Islet of Langerhans (tissue), 1 donor: ENCODE results near the gene TJP3.

Source experiments
- FAIRE-seq: peaks from one replicate; lab custom pipeline; 2011; peaks lifted over from hg19 to GRCh38; lab: Jason Lieb, UNC

TJP3 gene

DNA sequence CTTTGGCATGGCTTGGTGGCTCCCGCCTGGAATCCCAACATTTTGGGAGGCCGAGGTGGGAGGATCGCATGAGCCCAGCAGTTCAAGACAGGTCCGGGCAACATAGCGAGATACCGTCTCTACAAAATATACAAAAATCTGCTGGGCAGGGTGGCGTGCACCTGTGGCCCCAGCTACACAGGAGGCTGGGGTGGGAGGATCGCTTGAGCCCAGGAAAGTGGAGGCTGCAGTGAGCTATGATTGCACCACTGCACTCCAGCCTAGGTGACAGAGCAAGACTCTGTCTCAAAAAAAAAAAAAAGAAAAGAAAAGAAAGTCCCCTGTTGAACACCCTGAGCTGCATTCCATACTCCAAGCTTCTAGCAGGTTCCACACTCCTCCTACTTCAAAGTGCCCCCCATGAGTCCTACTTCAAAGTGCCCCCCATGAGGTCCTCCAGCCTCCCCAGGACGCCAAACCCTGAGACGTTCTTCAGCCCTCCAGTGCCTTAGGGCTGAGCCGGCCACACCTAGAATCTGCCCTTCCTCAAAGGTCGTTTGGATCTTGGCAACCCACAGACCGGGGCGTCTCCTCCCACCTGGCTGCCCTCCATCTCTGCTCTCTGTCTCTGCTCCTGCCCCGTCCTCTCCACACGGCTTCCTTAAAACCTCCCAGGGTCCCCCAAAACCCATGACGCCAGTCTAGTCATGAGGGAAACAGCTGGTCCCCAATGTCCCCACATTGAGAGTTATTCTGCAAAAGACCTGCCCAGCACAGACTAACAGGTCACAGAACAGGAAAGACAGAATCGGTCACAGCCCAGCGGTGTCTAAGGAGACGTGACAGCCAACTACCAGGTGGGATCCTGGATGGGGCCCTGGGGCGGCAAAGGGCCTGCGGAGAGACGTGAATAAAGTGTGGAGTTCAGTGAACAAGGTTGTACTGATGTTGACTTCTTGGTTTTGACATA is 4.8 kb downstream of the TJP3 start:
- FAIRE-seq: no peak

DNA sequence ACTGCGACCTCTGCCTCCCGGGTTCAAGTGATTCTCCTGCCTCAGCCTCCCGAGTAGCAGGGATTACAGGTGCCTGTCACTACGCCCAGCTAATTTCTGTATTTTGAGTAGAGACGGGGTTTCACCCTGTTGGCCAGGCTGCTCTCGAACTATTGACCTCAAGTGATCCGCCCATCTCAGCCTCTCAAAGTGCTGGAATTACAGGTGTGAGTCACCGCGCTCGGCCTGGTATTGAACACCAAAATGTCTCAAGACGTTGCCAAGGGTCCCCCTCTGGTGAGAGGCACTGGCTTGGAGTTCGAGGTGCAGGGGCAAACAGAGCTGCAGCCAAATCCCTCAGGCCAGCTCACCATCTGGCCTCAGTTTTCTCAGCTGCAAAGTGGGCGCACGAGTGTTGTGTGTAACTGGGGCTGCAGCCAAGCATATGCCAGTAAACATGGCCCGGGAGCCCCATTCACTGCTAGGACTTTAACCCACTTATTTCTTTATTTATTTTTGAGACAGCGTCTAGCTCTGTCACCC is 8.0 kb downstream of the TJP3 start:
- FAIRE-seq: no peak

DNA sequence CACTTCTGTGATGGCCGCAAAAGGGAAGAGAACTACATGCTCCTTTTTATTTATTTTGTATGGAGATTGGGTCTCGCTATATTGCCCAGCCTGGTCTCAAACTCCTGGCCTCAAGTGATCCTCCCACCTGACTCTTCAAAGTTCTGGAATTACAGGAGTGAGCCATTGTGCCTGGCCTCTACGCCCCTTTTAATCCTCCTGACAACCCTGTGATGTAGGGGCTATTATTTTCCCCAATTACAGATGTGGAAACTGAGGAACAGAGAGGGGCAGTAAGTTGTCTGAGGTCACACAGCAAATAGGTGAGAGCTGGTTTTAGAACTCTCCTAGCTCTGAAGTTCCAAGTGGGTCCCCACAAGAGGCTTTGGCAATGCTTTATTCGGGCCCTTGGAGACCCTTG is 11.7 kb downstream of the TJP3 start:
- no peak for FAIRE-seq

DNA sequence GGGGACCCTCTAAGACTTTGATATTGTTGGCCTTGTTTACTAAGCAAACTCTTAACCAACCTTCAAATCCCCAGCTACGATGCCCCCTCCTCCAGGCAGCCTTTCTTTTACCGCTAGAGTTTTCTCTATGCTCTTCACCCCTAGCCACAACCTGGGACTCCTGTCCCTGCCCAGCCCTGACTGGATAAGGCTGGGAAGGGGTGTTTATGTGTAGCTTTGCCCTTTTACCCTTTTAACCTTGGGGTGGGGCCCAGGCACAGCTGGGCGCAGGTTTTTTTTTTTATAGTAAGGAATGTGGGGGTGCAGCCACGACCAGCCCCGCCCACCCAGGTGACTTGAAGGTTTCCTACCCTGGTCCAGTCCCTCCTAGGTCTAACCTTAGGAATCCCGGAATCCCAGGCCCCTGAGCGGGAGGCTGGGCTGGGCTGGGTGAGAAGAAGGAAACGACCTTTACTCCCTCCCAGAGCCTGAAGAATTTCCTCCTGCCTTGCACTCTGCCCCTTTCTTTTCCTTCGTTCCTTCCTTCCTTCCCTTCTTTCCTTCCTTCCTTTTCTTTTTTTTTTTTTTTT is 12.2 kb downstream of the TJP3 start:
- FAIRE-seq: no peak

DNA sequence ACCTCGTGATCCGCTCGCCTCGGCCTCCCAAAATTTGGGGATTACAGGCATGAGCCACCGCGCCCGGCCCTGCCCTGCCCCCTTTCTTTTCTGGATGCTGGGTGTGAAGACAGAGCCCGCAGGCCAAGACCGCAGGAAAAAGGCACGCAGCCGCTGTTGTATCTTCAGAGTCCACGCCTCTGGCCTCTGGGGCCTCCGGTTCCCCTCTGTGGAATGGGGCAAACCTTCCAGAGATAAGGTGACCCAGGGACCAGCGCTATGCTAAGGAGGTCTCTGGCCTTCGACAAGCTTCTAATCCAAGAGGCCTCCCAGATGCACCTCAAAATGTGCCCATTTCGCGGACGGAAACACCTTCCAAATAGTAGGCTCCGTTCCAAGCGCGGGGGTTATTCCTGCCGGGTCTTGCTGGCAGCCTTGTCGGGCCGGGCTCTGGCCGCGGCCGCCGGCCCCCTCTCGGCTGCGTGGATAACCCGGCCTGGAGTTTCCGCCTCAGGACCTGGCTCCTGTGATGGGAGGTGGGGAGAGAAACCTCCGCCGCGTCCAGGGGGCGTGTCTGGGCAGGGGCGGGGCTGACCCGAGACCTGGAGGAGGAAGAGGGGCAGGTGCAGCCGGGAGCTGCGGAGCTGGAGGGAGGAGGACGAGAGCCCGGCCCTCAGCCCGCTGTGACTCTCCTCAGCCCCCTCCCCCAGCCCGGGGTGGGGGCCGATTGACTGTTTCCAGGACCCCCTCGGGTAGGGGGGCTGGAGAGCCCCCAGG is 13.1 kb downstream of the TJP3 start:
- no peak for FAIRE-seq

DNA sequence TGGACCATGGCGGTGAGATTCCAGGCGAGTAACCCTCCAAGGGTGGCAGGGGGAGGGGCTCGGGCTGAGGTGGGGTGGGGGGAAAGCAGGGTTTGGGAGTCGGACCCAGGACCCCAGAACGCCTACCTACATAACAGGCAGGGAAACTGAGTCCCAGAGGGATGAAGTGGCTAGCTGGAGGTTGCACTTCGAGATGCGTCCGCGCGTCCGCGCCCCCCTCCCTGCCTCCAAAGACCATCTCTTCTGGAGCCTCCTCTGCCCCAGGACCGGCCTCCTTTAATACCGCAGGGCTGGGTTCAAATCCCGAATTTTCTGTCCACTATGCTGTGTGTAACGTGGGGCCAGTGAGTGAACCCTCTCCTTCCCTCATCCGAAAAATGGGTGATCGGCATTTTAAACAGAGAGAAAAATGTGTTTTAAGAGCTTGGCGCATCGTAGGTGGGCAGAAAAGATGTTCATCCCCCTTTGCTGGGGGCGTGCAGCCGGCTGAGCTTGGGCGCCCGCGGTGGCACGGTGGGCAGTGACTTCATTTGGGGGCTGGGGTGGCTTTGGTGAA is 13.8 kb downstream of the TJP3 start:
- no peak for FAIRE-seq

DNA sequence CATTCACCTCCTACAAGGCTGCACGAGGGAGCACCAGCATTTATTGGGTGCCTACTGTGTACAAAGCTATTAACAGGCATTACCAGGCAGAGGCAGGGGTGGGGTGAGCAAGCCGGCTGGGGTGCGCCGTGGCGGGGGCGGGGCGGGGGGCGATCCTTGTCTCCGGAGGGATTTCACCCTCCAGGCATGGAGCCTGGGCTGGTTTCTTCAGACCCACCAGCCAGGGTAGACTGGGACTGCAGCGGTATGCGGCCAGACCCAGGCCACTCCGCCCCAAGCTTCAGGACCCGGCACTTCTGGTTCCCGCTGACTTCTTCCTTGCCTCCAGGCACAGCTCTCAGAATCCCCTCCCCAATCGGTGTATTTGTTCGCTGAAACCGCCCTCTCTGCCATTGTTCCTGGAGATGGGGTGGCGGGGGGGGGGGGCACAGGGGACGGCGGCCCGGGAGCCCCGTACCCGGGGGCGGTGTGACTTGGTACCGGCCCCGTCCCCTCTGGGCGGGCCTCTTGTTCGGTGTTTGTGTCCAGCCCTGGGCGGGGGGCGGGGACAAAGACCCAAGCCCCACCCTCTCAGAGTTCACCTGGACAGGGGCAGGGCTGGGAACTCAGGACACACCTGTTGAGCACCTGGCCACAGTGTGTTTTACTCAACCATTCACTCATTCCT is 14.4 kb downstream of the TJP3 start:
- FAIRE-seq: no peak

DNA sequence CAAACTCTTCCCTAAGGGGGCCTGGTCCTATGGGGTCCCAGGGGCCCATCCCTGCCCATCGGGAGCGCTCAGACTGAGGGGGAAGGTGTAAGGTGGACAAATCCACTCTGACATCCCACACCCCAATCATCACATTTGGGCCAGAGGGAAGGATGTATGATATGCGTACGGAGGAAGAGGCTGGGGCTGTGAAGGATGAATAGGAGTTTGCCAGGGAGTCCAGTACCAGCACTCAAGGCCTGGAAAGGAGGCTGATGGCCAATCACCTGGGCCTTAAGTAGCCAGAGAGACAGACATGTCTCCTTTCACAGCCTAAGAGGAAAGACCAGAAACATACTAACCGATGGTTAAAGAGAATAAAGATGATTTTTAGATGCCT is 14.9 kb downstream of the TJP3 start:
- FAIRE-seq: no peak

DNA sequence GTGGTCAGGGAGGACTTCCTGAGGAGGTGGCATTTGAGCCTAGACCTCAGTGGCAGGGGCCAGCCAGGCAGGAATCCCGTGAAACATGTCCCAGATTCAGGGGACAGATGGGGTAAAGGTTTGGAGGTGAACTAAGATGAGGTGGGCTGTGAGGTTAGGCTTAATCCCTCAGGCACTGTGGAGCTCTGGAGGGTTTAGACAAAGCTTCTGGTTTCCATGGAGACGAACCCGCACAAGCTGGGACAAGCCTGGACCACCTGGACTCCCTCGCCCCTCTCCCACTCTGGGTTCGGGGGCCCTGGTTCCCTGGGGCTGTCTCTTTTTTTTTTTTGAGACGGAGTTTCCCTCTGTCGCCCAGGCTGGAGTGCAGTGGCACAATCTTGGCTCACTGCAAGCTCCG is 15.7 kb downstream of the TJP3 start:
- no peak for FAIRE-seq

DNA sequence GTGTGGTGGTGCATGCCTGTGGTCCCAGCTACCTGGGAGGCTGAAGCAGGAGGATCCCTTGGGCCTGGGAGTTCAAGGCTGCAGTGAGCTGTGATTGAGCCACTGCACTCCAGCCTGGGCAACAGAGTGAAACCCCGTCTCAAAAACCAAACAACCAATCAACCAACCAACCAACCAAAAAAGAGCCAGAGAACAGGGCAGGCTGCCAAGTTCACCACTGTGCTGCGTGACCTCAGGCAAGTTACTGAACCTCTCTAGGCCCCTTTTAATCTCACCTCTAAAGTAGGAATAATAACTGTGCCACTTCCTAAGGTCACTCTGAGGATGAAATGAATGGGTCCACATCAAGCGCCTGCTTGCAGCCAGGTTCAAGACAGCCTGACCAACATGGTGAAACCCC is 16.9 kb downstream of the TJP3 start:
- FAIRE-seq: no peak

DNA sequence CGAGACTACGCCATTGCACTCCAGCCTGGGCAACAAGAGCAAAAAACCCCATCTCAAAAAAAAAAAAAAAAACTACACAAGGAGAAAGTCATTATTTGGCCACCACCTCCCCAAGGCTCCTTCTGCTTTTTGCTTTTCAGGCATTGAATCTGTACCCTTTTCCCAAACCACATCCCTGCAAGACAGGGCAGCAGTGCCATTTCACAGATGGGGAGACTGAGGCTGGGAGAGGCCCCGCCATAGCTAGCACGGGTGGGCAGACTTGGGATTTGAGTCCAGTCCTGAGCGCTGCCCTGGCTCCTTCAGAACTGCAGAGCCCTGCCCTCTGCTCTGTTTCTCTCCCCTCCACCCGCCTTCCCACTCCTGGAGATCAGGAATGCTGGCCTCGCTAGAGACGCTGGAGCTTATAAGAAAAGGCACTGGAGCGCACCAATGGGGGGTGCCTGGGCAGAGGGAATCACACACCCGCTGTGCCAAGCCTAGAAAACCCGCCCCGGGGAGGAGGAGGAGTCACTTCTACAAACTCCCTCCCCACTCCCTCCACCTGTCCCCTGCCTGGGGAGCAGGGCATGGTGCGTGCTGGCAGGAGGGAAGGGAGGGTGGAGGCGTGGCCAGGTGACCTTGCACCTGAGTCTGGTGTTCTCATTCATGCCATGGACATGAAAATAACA is 17.6 kb downstream of the TJP3 start:
- FAIRE-seq: no peak

DNA sequence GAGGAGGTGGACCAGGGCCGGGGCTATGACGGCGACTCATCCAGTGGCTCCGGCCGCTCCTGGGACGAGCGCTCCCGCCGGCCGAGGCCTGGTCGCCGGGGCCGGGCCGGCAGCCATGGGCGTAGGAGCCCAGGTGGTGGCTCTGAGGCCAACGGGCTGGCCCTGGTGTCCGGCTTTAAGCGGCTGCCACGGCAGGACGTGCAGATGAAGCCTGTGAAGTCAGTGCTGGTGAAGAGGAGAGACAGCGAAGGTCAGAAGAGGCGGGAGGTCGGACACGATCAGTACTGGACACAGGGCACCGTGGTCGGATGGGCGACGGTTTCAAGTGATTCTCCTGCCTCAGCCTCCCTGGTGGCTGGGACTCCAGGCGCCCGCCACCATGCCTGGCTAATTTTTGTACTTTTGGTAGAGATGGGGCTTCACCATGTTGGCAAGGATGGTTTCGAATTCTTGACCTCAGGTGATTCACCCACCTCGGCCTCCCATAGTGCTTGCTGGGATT is 22.3 kb downstream of the TJP3 start:
- FAIRE-seq: no peak

DNA sequence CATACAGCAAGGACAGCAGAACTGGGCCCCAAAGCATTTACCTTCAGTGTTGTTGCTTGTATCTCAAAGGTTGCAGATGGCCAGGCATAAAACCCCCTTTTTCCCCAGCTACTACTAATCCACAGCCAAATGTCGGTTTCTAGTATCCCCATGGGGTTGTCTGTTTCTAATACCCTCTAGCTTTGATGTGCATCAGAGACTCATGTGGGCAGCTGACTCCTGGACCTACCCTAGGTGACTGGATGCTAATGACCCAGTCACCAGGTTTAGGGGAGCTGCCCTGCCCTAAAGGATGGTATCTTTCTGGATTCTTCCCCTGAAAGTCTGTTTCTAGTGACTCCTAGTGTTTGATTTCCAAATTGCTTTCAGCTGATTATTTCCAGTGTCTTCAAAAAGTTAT is 23.9 kb downstream of the TJP3 start:
- no peak for FAIRE-seq

DNA sequence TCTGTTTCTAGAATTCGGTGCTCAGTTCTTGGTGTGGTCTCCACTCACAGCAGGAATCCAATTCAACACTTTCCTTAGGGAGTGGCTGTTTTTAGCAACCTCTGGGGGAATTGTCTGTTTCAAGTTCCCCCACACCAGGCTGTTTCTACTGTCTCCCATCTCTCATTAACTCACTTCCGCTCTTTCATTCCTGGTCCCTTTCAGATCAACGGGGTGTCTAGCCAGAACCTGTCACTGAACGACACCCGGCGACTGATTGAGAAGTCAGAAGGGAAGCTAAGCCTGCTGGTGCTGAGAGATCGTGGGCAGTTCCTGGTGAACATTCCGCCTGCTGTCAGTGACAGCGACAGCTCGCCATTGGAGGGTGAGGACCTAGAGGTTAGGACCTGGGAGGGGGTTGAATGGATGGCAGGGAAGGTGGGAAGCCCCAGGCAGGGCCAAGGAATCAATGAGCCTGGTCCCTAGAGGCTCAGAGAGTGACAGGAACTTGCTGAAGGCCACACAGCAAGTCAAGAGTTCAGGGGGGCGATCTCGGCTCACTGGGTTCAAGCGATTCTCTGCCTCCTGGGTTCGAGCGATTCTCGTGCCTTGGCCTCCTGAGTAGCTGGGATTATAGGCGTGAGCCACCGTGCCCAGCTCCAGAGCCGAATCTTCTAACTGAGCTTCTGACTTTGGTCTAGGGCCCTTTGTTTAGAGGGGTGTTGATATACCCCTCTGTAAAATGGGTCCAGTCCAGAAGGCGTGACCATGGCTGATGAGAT is 25.5 kb downstream of the TJP3 start:
- FAIRE-seq: no peak

DNA sequence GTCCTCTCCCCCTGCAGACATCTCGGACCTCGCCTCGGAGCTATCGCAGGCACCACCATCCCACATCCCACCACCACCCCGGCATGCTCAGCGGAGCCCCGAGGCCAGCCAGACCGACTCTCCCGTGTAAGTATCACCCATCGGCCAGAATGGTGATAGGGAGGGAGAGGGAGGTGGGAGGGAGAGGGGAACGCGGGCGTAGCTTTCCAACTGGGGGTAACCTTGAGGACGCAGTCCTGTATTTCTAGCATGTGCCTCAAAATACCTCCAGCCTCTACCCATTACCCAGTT is 26.1 kb downstream of the TJP3 start:
- FAIRE-seq: no peak

DNA sequence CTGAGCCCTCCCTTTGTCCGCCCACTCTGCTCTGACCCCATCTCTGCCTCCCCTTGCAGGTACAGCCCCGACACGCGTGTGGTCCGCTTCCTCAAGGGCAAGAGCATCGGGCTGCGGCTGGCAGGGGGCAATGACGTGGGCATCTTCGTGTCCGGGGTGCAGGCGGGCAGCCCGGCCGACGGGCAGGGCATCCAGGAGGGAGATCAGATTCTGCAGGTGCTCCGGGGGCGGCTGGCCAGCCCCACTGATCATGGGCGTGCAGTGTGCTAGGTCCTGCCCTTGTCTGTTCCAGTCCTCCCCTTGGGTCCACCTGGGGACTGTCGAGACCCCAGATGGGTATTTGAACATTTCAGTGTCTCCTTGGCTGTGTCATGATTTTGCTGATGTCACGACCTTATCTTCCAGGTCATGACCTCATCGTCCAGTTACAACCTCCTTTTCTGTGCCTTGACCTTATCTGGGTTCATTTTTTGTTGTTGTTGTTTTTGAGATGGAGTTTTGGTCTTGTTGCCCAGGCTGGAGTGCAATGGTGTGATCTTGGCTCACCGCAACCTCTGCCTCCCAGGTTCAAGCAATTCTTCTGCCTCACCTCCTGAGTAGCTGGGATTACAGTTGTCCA is 28.0 kb downstream of the TJP3 start:
- FAIRE-seq: no peak

DNA sequence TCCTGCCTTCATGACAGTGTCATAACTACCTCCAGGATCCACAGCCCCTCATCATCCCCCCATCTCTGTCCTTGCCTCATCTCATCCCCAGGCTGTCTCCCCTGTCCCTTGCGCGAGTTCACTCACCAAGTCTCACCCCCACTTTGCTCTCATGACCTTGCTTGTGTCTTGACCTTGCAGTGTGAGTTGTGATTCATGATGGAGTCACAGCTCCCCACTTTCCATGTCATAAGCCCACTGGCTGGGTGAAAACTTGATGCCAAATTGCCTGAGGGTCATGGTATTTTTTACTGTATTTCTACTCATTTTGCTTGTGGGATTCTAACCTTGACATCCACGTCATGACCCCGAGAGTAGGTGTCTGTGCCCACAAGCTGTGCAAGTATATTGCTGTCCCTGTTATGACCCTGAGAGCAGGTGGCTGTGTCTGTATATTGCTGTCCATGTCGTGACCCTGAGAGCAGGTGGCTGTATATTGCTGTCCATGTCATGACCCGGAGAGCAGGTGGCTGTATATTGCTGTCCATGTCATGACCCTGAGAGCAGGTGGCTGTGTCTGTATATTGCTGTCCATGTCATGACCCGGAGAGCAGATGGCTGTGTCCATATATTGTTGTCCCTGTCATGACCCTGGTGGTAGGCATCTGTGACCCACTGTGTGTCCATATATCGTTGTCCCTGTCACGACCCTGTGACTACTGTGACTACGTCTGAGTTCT is 29.5 kb downstream of the TJP3 start:
- no peak for FAIRE-seq

DNA sequence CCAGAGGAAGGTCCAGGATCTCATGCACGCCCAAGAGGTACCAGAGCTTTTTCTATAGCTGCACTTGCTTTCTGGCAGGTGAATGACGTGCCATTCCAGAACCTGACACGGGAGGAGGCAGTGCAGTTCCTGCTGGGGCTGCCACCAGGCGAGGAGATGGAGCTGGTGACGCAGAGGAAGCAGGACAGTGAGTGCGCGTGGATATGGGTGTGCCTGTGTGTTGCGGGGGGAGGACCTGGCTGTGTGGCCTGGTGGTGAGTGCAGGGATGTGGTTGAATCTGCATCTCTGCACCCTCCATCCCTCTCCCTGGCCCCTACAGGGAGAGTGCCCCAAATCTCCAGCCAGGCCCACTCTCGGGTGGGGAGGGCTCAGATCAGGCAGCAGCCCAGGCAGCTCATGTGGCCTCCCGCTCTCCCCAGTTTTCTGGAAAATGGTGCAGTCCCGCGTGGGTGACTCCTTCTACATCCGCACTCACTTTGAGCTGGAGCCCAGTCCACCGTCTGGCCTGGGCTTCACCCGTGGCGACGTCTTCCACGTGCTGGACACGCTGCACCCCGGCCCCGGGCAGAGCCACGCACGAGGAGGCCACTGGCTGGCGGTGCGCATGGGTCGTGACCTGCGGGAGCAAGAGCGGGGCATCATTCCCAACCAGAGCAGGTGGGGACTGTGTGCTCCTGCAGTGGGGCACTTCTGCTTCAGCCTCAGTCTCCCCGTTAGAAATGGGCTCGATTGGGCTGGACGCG is 30.5 kb downstream of the TJP3 start:
- FAIRE-seq: no peak

DNA sequence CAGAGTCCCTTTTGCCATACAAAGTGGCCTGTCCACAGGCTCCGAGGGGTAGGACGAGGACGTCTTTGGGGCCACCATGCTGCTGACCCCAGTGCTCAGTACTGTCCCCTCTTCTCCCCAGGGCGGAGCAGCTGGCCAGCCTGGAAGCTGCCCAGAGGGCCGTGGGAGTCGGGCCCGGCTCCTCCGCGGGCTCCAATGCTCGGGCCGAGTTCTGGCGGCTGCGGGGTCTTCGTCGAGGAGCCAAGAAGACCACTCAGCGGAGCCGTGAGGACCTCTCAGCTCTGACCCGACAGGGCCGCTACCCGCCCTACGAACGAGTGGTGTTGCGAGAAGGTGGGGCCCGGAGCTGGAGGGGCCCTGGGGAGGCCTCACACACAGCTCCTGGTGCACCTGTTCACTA is 32.2 kb downstream of the TJP3 start:
- no peak for FAIRE-seq
